CD14-positive monocyte (primary cell): Measurements from ENCODE around the gene PFN3. TPM values are rescaled to one million over a fixed set of nuclear protein-coding genes. Genes with fewer than 3 reads are reported as not detected.

Experiments
- DNase-seq, 3 donors: peaks; one replicate each; pipeline ENCODE4 v3.0.0-alpha.2; 2011 to 2022
- H2AFZ ChIP-seq: 2 replicates; pipeline ENCODE4 v1.6.0; 2012; ENCODE audit warnings: mild to moderate bottlenecking, low read depth, low read length, inconsistent platforms; ENCODE audit not compliant: insufficient read depth, poor library complexity, severe bottlenecking
- H3K27ac ChIP-seq, 2 donors: 1 replicate in 1 of 2; 2 replicates in 1 of 2; pipeline ENCODE4 v1.5.1; 2012 to 2013; ENCODE audit warnings: low read length in 2 of 2, control low read depth in 1 of 2, inconsistent platforms in 1 of 2, low read depth in 1 of 2, mild to moderate bottlenecking in 1 of 2
- H3K27me3 ChIP-seq, 2 donors: one replicate each; pipeline versions ENCODE4 v1.6.0 to v1.6.1; 2011 to 2013; ENCODE audit warnings: low read length in 2 of 2; ENCODE audit not compliant: control insufficient read depth in 2 of 2, insufficient read depth in 2 of 2
- H3K36me3 ChIP-seq, 2 donors: replicated peaks in 1 of 2; 1 replicate in 1 of 2; 2 replicates in 1 of 2; pipeline versions ENCODE4 v1.5.1 to v1.6.1; 2012 to 2013; ENCODE audit warnings: low read length in 2 of 2, control low read depth in 1 of 2, inconsistent platforms in 1 of 2, mild to moderate bottlenecking in 1 of 2; ENCODE audit not compliant: insufficient read depth in 2 of 2, control insufficient read depth in 1 of 2
- H3K4me1 ChIP-seq, 2 donors: 1 replicate in 1 of 2; 2 replicates in 1 of 2; pipeline versions ENCODE4 v1.5.1 to v1.6.1; 2012 to 2013; ENCODE audit warnings: low read length in 2 of 2, control low read depth in 1 of 2, inconsistent platforms in 1 of 2, mild to moderate bottlenecking in 1 of 2, moderate library complexity in 1 of 2; ENCODE audit not compliant: insufficient read depth in 2 of 2, control insufficient read depth in 1 of 2
- H3K4me2 ChIP-seq: replicated peaks from 2 replicates; pipeline ENCODE3; 2012; ENCODE audit warnings: low read length, moderate library complexity, mild to moderate bottlenecking; ENCODE audit not compliant: poor library complexity, severe bottlenecking; ENCODE audit errors: extremely low read depth
- H3K4me3 ChIP-seq, 3 experiments: fragments of 200-600 bp in 1 of 3; sonication (generic) in 1 of 3; replicated peaks in 1 of 3; 1 replicate in 2 of 3; 2 replicates in 1 of 3; pipeline ENCODE4 v1.5.1; 2011 to 2013; ENCODE audit warnings: low read length in 3 of 3, mild to moderate bottlenecking in 3 of 3, control low read depth in 2 of 3, low read depth in 2 of 3, inconsistent platforms in 1 of 3, moderate library complexity in 1 of 3
- H3K79me2 ChIP-seq: 2 replicates; pipeline ENCODE4 v1.6.0; 2012; ENCODE audit warnings: mild to moderate bottlenecking, control low read depth, inconsistent platforms, low read length, moderate library complexity; ENCODE audit not compliant: insufficient read depth
- H3K9ac ChIP-seq: 2 replicates; pipeline ENCODE4 v1.6.0; 2017; ENCODE audit warnings: low read length, mild to moderate bottlenecking; ENCODE audit not compliant: insufficient read depth, poor library complexity, severe bottlenecking
- H3K9me3 ChIP-seq, 2 donors: replicated peaks in 1 of 2; 1 replicate in 1 of 2; 2 replicates in 1 of 2; pipeline versions ENCODE4 v1.5.1 to v1.6.1; 2012 to 2013; ENCODE audit warnings: low read length in 2 of 2, control low read depth in 1 of 2; ENCODE audit not compliant: control insufficient read depth in 1 of 2, insufficient read depth in 1 of 2
- H4K20me1 ChIP-seq: 2 replicates; pipeline ENCODE4 v1.6.0; 2012; ENCODE audit warnings: mild to moderate bottlenecking, low read length, control low read depth, moderate library complexity; ENCODE audit not compliant: insufficient read depth
- H3K27ac Mint-ChIP-seq, 7 donors: one replicate each; pipeline ENCODE4 v1.8.0; 2020; ENCODE audit warnings: mild to moderate bottlenecking in 7 of 7, mixed read lengths in 7 of 7, moderate library complexity in 6 of 7, inconsistent platforms in 2 of 7
- H3K27me3 Mint-ChIP-seq, 3 donors: one replicate each; pipeline ENCODE4 v1.8.0; 2021 to 2022; ENCODE audit warnings: low read depth in 3 of 3, mild to moderate bottlenecking in 3 of 3, mixed read lengths in 3 of 3, moderate library complexity in 3 of 3, inconsistent platforms in 1 of 3
- H3K36me3 Mint-ChIP-seq, 2 donors: one replicate each; pipeline ENCODE4 v1.8.0; 2020; ENCODE audit warnings: mixed read lengths in 2 of 2, inconsistent platforms in 1 of 2, mild to moderate bottlenecking in 1 of 2
- H3K4me1 Mint-ChIP-seq: one replicate; pipeline ENCODE4 v1.8.0; 2020; ENCODE audit warnings: mild to moderate bottlenecking, mixed read lengths
- H3K4me3 Mint-ChIP-seq, 2 donors: one replicate each; pipeline ENCODE4 v1.8.0; 2020; ENCODE audit warnings: mild to moderate bottlenecking in 2 of 2, mixed read lengths in 2 of 2, moderate library complexity in 1 of 2
- H3K9me3 Mint-ChIP-seq, 7 donors: one replicate each; pipeline ENCODE4 v1.8.0; 2020 to 2022; ENCODE audit warnings: mixed read lengths in 7 of 7, mild to moderate bottlenecking in 6 of 7, moderate library complexity in 6 of 7, inconsistent platforms in 2 of 7
- WGBS: methylation state at CpG from one replicate; pipeline ENCODE4 v1.1.5; 2013; ENCODE audit warnings: missing lambda C conversion rate; ENCODE audit not compliant: insufficient coverage; 5-methylcytosine and 5-hydroxymethylcytosine counted together
- intact Hi-C, 2 donors: fragments of 100-400 bp; cut with micrococcal nuclease; formaldehyde crosslinking; loops; one replicate each; pipeline versions ENCODE4 v1.15.0 to v1.15.1; 2023
- polyA plus RNA-seq, 3 donors: library from polyadenylated mRNA; depleted of rRNA in 1 of 3; unstranded in 2 of 3; stranded (reverse) in 1 of 3; fragments of 300-500 nt in 2 of 3; fragments of >200 nt in 1 of 3; fragmentation: Illumina TruSeq in 2 of 3; gene quantifications; 1 replicate in 2 of 3; 2 replicates in 1 of 3; pipeline ENCODE4 v1.2.3, GENCODE V29; 2012 to 2021
- TF ChIP-seq, protein P1 (sequence below): fragments of 200-600 bp; IDR thresholded peaks from one replicate; pipeline ENCODE4 v1.8.0; 2022; ENCODE audit warnings: antibody characterized with exemption, mild to moderate bottlenecking

PFN3 gene
- polyA plus RNA-seq, 3 donors, result not detected

DNA sequence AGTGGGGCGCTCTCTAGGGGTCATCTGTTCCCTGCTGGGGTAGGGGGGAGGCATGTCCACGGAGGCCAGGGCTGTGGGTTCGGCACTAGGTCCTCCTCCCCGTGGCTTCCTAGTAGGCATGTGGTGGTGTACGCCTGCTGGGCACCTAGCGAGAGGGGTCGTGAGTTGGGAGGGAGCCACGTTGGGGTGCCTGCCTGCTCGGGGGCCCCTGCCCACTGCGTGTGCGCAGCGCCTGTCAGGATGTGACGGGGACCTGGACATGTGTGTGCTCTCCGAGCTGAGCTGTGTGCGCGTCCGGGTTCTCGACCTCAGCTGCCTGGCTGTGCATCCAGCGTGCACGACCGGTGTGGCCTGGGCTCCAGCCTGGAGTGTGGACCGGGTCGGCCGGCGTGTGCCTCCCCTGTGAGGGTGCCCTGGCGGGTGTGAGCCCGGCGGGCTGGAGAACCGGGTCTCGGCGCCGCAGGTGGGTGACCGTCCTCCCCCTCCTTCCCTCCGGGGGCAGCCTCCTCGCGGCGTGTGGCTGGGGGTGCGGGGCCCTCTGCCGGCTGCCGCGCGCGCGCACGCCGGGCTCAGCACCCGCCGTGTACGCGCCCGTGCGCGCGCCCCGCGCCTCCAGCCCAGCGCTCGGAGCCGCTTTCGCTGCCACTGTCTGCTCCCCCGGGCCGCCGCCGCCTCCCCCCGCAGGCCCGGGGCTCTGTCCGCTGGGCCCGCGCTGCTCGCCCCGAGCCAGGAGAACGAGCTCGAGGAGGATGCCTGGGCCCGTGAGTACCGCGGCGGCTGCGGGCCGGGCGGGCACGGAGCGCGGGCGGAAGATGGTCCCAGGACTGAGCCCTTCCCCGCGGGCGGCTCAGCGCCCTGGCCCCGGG is 46.0 kb upstream of the PFN3 start, which contains the start of gene PRR7:
Gene PRR7 (plus strand): TSS at position 615 of the 866 bp plus-strand sequence. CDS start 8,254 bp downstream, outside the sequence.
- DNase-seq, result peak in 2 of 3 donors; percentile 51 to 55
- intact Hi-C loops, result no loop called here
- Histone ChIP-seq H3K36me3 (peaks cover 24% of the 10 kb centered on the region in 2 donors), H3K4me2 (peak within 1 kb of the TSS; percentile 86), H3K9me3 (no peaks in the 10 kb centered on the region), H4K20me1 (peaks cover 64% of the 10 kb centered on the region), H3K4me3 (peak within 1 kb of the TSS; percentile 25 to 73 (median 25)), H3K9ac (peak within 1 kb of the TSS; percentile 61), H3K27me3 (peaks cover 0 to 32% of the 10 kb centered on the region in 2 donors), H3K79me2 (no peaks in the 10 kb centered on the region), H3K27ac (peak within 1 kb of the TSS in 1 of 2 donors; percentile 45), H3K4me1 (peaks cover 38 to 57% of the 10 kb centered on the region in 2 donors), H2AFZ (no peak within 1 kb of the TSS)
- WGBS, result under 1% methylated on average over 87 of the region's 89 CpGs
- Mint-ChIP-seq H3K9me3 (peaks cover 0 to 4% (median 0%) of the 10 kb centered on the region in 7 donors), H3K4me1 (peaks cover 41% of the 10 kb centered on the region), H3K4me3 (peak within 1 kb of the TSS; percentile 66 to 73), H3K36me3 (peaks cover 20 to 25% of the 10 kb centered on the region in 2 donors), H3K27ac (peak within 1 kb of the TSS; percentile 42 to 84 (median 61)), H3K27me3 (peaks cover 32 to 48% (median 36%) of the 10 kb centered on the region in 3 donors)
- TF ChIP-seq, protein P1, sequence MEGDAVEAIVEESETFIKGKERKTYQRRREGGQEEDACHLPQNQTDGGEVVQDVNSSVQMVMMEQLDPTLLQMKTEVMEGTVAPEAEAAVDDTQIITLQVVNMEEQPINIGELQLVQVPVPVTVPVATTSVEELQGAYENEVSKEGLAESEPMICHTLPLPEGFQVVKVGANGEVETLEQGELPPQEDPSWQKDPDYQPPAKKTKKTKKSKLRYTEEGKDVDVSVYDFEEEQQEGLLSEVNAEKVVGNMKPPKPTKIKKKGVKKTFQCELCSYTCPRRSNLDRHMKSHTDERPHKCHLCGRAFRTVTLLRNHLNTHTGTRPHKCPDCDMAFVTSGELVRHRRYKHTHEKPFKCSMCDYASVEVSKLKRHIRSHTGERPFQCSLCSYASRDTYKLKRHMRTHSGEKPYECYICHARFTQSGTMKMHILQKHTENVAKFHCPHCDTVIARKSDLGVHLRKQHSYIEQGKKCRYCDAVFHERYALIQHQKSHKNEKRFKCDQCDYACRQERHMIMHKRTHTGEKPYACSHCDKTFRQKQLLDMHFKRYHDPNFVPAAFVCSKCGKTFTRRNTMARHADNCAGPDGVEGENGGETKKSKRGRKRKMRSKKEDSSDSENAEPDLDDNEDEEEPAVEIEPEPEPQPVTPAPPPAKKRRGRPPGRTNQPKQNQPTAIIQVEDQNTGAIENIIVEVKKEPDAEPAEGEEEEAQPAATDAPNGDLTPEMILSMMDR, result no peak

DNA sequence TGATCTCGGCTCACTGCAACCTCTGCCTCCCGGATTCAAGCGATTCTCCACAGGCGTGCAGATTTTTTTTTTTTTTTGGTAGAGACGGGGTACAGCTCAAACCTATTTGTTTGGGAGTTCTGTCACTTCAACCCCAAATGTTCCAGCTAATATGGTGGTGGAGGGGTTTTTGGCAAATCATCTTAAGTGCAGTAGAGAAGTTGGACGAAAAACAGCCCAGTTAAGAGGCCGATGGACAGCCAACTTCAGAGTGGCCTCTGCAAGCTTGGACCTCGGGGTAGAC is 45.4 kb upstream of the PFN3 start:
- H3K9ac ChIP-seq, result no peak overlapping the region
- no peaks in the 10 kb centered on the region for H3K79me2 ChIP-seq
- H4K20me1 ChIP-seq, result peaks cover 70% of the 10 kb centered on the region
- H3K36me3 Mint-ChIP-seq, result peaks cover 24 to 28% of the 10 kb centered on the region in 2 donors
- TF ChIP-seq, protein P1, result no peak
- H3K4me3 ChIP-seq, result peak overlapping the region in 1 of 3 experiments; percentile 73
- intact Hi-C loops, result loop anchor here in 1 of 2 donors (2.0 kb wide), 1 partner anchor 15 kb away; no protein-coding TSS in a partner anchor
- peaks cover 0 to 32% of the 10 kb centered on the region in 2 donors for H3K27me3 ChIP-seq
- peak overlapping the region; percentile 86 for H3K4me2 ChIP-seq
- H3K27me3 Mint-ChIP-seq, result peaks cover 29 to 44% (median 34%) of the 10 kb centered on the region in 3 donors
- H3K4me1 Mint-ChIP-seq, result peaks cover 41% of the 10 kb centered on the region
- H3K9me3 ChIP-seq, result no peaks in the 10 kb centered on the region
- no peak for DNase-seq
- peaks cover 38 to 57% of the 10 kb centered on the region in 2 donors for H3K4me1 ChIP-seq
- peak overlapping the region; percentile 18 to 84 (median 51) for H3K27ac Mint-ChIP-seq
- H3K36me3 ChIP-seq, result peaks cover 29 to 30% of the 10 kb centered on the region in 2 donors
- H3K9me3 Mint-ChIP-seq, result peaks cover 0 to 4% (median 0%) of the 10 kb centered on the region in 7 donors
- H2AFZ ChIP-seq, result no peak overlapping the region
- peak overlapping the region; percentile 65 to 73 for H3K4me3 Mint-ChIP-seq
- no peak overlapping the region for H3K27ac ChIP-seq
- WGBS, result 42% methylated on average over 3 of the region's 8 CpGs
